K562 (cell line): Measurements from ENCODE around the gene TMEM270. TPM values are rescaled to one million over a fixed set of nuclear protein-coding genes. Genes with fewer than 3 reads are reported as not detected.

Experiments
- ATAC-seq: fragments of 200-7000 bp; cut with Tn5 transposase; 3 replicates; pipeline ENCODE4 v1.9.1; 2020; ENCODE audit warnings: moderate library complexity
- BruUV-seq: library from RNA; stranded (reverse); fragments of 400-500 nt; replicated peaks from 2 replicates; lab custom pipeline; 2021; lab: Mats Ljungman, UMichigan
- CTCF ChIA-PET: fragments of 300-600 bp; formaldehyde crosslinking; extraction: SDS; loops from one replicate; lab custom pipeline; 2021; ENCODE audit warnings: low intra/inter-chr PET ratio; lab: Yijun Ruan, JAX
- POLR2A ChIA-PET: fragments of 300-600, 350-650 bp; sonication (Branson Sonifier 250); formaldehyde crosslinking; extraction: SDS; loops from one replicate; lab custom pipeline; 2021; ENCODE audit warnings: antibody characterized with exemption, inconsistent platforms; lab: Yijun Ruan, JAX
- DNase-seq, 4 experiments: peaks; one replicate each; pipeline versions ENCODE4 v3.0.0 to v3.0.0-alpha.2; 2011 to 2018; ENCODE audit warnings: low spot score in 3 of 4, mixed read lengths in 3 of 4; ENCODE audit errors: extremely low read depth in 1 of 4
- FAIRE-seq: peaks from 2 replicates; lab custom pipeline; 2011; peaks lifted over from hg19 to GRCh38; lab: Jason Lieb, UNC
- H2AFZ ChIP-seq: 2 replicates; pipeline ENCODE4 v1.6.0; 2011; ENCODE audit warnings: low read depth, low read length, control low read depth, inconsistent platforms
- H3K27ac ChIP-seq: fragments of 200-600 bp; 3 replicates; pipeline ENCODE4 v1.8.0; 2011; ENCODE audit warnings: low read depth, mild to moderate bottlenecking, control low read depth, inconsistent platforms, low read length, moderate library complexity, mixed read lengths; ENCODE audit errors: extremely low read depth
- H3K27me3 ChIP-seq, 2 experiments: fragments of 300-600 bp in 1 of 2; 2 replicates in 1 of 2; 3 replicates in 1 of 2; pipeline versions ENCODE4 v1.6.0 to v1.8.0; 2011; ENCODE audit warnings: inconsistent platforms in 2 of 2, low read length in 2 of 2, mild to moderate bottlenecking in 1 of 2, mixed read lengths in 1 of 2, moderate library complexity in 1 of 2; ENCODE audit not compliant: control insufficient read depth in 2 of 2, insufficient read depth in 2 of 2
- H3K36me3 ChIP-seq: fragments of 300-600 bp; 3 replicates; pipeline ENCODE4 v1.8.0; 2011; ENCODE audit warnings: mild to moderate bottlenecking, low read length, inconsistent platforms; ENCODE audit not compliant: control insufficient read depth, insufficient read depth
- H3K4me1 ChIP-seq, 2 experiments: fragments of 200-600 bp in 1 of 2; replicated peaks in 1 of 2; 2 replicates in 1 of 2; 3 replicates in 1 of 2; pipeline versions ENCODE4 v1.5.1 to v1.8.0; 2011; ENCODE audit warnings: inconsistent platforms in 2 of 2, low read length in 2 of 2, mild to moderate bottlenecking in 1 of 2, mixed read lengths in 1 of 2, moderate library complexity in 1 of 2; ENCODE audit not compliant: control insufficient read depth in 2 of 2, insufficient read depth in 2 of 2
- H3K4me2 ChIP-seq: 2 replicates; pipeline ENCODE4 v1.6.1; 2011; ENCODE audit warnings: low read length, control low read depth, inconsistent platforms, mixed read lengths; ENCODE audit not compliant: insufficient read depth
- H3K4me3 ChIP-seq: fragments of 200-600 bp; sonication (generic), shearing (Covaris generic); 2 replicates; pipeline ENCODE4 v1.5.1; 2016; ENCODE audit warnings: control low read depth, inconsistent platforms
- H3K79me2 ChIP-seq: fragments of 200-600 bp; 3 replicates; pipeline ENCODE4 v1.8.0; 2011; ENCODE audit warnings: low read length, inconsistent platforms; ENCODE audit not compliant: control insufficient read depth, insufficient read depth
- H3K9ac ChIP-seq, 2 experiments: 2 replicates each; pipeline versions ENCODE4 v1.6.0 to v1.6.1; 2011; ENCODE audit warnings: low read depth in 2 of 2, low read length in 2 of 2, control low read depth in 1 of 2, inconsistent platforms in 1 of 2, mild to moderate bottlenecking in 1 of 2, mixed read lengths in 1 of 2; ENCODE audit not compliant: insufficient read depth in 1 of 2
- H3K9me1 ChIP-seq: one replicate; pipeline ENCODE4 v1.6.0; 2011; ENCODE audit warnings: inconsistent platforms, mild to moderate bottlenecking, low read length, moderate library complexity; ENCODE audit not compliant: control insufficient read depth, insufficient read depth
- H3K9me3 ChIP-seq: replicated peaks from 2 replicates; pipeline ENCODE4 v1.5.1; 2011; ENCODE audit warnings: low read depth, low read length, inconsistent platforms; ENCODE audit not compliant: control insufficient read depth, insufficient read depth
- H4K20me1 ChIP-seq: replicated peaks from 2 replicates; pipeline ENCODE4 v1.6.1; 2011; ENCODE audit warnings: low read length, inconsistent platforms, mixed read lengths; ENCODE audit not compliant: control insufficient read depth, insufficient read depth
- HDAC8 ChIP-seq: fragments of 450-650 bp; IDR thresholded peaks from 2 replicates; pipeline ENCODE4 v1.6.1; 2016; ENCODE audit warnings: mild to moderate bottlenecking, missing genetic modification characterization, moderate library complexity, missing compliant biosample characterization
- MAFK ChIP-seq: IDR thresholded peaks from 2 replicates; pipeline ENCODE4 v1.6.1; 2011; ENCODE audit warnings: low read length, improper control_type of control experiment
- PHB2 ChIP-seq: fragments of 450-650 bp; IDR thresholded peaks from 2 replicates; pipeline ENCODE4 v1.6.1; 2017; ENCODE audit warnings: low read depth
- SRF ChIP-seq, 2 experiments: fragments of 250-450, 450-650 bp in 1 of 2; sonication (Bioruptor Pico) in 1 of 2; sonication (generic) in 1 of 2; formaldehyde crosslinking; IDR thresholded peaks; 2 replicates each; pipeline versions ENCODE4 v1.5.0 to v1.5.1; 2020 to 2022; ENCODE audit warnings: mild to moderate bottlenecking in 1 of 2, missing genetic modification reagents in 1 of 2
- ZNF12 ChIP-seq: sonication (generic); formaldehyde crosslinking; IDR thresholded peaks from 2 replicates; pipeline ENCODE4 v1.4.0; 2020; ENCODE audit warnings: mild to moderate bottlenecking, missing genetic modification reagents
- WGBS: fragments of 100-300 bp; shearing (Covaris generic); methylation state at CpG from one replicate; pipeline ENCODE4 v1.1.6; 2016; ENCODE audit warnings: low coverage, mixed read lengths; ENCODE audit not compliant: insufficient coverage; ENCODE audit errors: missing lambda C conversion rate; 5-methylcytosine and 5-hydroxymethylcytosine counted together
- in situ Hi-C: fragments of 300-500 bp; cut with MboI; formaldehyde crosslinking; loops from 4 replicates; pipeline ENCODE4 v1.15.0; 2018; ENCODE audit warnings: inconsistent platforms, mixed read lengths
- intact Hi-C: fragments of 100-400 bp; cut with micrococcal nuclease; formaldehyde crosslinking; loops from 2 replicates; pipeline ENCODE4 v1.14.2; 2022
- polyA plus RNA-seq, 8 experiments: library from polyadenylated mRNA; depleted of rRNA in 4 of 8; stranded (reverse) in 5 of 8; unstranded in 3 of 8; fragments of >200 nt; fragmentation: Nextera tagmentation in 2 of 8; fragmentation: Illumina TruSeq in 1 of 8; extraction: Ambion mirVana in 2 of 8; extraction: Trizol in 1 of 8; gene quantifications; 2 replicates each; pipeline versions ENCODE4 v1.2.1 to v1.2.3, GENCODE V29; 2011 to 2014; ENCODE audit warnings: inconsistent platforms in 1 of 8, missing spikeins in 1 of 8
- total RNA-seq, 7 experiments: library from RNA; depleted of rRNA in 6 of 7; stranded (reverse); fragments of >200 nt in 6 of 7; fragmentation: Illumina TruSeq in 2 of 7; extraction: Trizol in 2 of 7; gene quantifications; 2 replicates each; pipeline versions ENCODE4 v1.2.1 to v1.2.3, GENCODE V29; 2011 to 2021; ENCODE audit warnings: low replicate concordance in 1 of 7
- TF ChIP-seq, protein P1 (sequence below), 2 experiments: fragments of 250-450 bp in 1 of 2; fragments of 450-650 bp in 1 of 2; sonication (Bioruptor Pico) in 1 of 2; IDR thresholded peaks; 2 replicates each; pipeline versions ENCODE4 v1.6.1 to v1.8.0; 2016 to 2021; ENCODE audit warnings: mild to moderate bottlenecking in 2 of 2, moderate library complexity in 2 of 2, missing compliant biosample characterization in 1 of 2, missing genetic modification characterization in 1 of 2
- TF ChIP-seq, protein P2 (sequence below), 2 experiments: fragments of 450-650 bp in 1 of 2; sonication (generic) in 1 of 2; formaldehyde crosslinking in 1 of 2; IDR thresholded peaks; 2 replicates each; pipeline versions ENCODE4 v1.7.1 to v1.9.0; 2016 to 2022; ENCODE audit warnings: inconsistent platforms in 1 of 2, mild to moderate bottlenecking in 1 of 2, missing genetic modification reagents in 1 of 2
- TF ChIP-seq, protein P3 (sequence below): fragments of 250-450 bp; sonication (Bioruptor Pico); IDR thresholded peaks from 2 replicates; pipeline ENCODE4 v1.4.0; 2020; ENCODE audit warnings: borderline replicate concordance
- TF ChIP-seq, protein P4 (sequence below): fragments of 250-450 bp; sonication (Bioruptor Pico); IDR thresholded peaks from 2 replicates; pipeline ENCODE4 v1.5.0; 2021

The TMEM270 gene
- total and polyA plus RNA-seq, 9 of the 15 experiments (the other 6 are each of a cell fraction or from before 2014, with no cell fraction given) = not detected

DNA sequence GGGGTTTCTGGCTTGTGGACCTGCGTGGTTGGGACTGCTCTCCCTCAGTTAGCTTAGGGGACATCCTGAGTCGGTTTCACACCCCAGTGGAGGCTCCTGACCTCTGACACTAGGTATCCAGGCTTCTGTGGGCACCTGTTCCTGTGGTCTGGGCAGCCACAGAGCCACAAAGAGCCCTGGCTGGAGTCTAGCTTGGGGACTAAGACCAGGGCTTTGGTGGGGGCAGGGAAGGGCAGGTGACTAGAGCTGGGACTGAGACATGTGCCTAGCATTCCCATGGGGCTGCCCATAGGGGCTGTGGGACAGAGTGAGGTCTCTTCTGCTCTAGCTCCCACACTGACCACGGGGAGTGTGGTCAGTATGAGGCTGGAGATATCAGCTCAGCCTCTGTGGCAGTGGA lies 4.0 kb upstream of the TMEM270 start:
- TF ChIP-seq SRF (CRISPR knock-in tag; IDR thresholded peaks at IDR 0.05) (no peak), ZNF12 (CRISPR knock-in tag) (no peak), PHB2 (no peak), HDAC8 (tag) (no peak), MAFK (no peak)
- TF ChIP-seq, protein P1, sequence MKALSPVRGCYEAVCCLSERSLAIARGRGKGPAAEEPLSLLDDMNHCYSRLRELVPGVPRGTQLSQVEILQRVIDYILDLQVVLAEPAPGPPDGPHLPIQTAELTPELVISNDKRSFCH (CRISPR knock-in tag; IDR thresholded peaks at IDR 0.05) = no peak
- TF ChIP-seq, protein P1 (tag; IDR thresholded peaks at IDR 0.05) = no peak
- TF ChIP-seq, protein P2, sequence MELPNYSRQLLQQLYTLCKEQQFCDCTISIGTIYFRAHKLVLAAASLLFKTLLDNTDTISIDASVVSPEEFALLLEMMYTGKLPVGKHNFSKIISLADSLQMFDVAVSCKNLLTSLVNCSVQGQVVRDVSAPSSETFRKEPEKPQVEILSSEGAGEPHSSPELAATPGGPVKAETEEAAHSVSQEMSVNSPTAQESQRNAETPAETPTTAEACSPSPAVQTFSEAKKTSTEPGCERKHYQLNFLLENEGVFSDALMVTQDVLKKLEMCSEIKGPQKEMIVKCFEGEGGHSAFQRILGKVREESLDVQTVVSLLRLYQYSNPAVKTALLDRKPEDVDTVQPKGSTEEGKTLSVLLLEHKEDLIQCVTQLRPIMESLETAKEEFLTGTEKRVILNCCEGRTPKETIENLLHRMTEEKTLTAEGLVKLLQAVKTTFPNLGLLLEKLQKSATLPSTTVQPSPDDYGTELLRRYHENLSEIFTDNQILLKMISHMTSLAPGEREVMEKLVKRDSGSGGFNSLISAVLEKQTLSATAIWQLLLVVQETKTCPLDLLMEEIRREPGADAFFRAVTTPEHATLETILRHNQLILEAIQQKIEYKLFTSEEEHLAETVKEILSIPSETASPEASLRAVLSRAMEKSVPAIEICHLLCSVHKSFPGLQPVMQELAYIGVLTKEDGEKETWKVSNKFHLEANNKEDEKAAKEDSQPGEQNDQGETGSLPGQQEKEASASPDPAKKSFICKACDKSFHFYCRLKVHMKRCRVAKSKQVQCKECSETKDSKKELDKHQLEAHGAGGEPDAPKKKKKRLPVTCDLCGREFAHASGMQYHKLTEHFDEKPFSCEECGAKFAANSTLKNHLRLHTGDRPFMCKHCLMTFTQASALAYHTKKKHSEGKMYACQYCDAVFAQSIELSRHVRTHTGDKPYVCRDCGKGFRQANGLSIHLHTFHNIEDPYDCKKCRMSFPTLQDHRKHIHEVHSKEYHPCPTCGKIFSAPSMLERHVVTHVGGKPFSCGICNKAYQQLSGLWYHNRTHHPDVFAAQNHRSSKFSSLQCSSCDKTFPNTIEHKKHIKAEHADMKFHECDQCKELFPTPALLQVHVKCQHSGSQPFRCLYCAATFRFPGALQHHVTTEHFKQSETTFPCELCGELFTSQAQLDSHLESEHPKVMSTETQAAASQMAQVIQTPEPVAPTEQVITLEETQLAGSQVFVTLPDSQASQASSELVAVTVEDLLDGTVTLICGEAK (IDR thresholded peaks at IDR 0.05) = no peak
- TF ChIP-seq, protein P2 (CRISPR knock-in tag; IDR thresholded peaks at IDR 0.05) = no peak
- TF ChIP-seq, protein P3, sequence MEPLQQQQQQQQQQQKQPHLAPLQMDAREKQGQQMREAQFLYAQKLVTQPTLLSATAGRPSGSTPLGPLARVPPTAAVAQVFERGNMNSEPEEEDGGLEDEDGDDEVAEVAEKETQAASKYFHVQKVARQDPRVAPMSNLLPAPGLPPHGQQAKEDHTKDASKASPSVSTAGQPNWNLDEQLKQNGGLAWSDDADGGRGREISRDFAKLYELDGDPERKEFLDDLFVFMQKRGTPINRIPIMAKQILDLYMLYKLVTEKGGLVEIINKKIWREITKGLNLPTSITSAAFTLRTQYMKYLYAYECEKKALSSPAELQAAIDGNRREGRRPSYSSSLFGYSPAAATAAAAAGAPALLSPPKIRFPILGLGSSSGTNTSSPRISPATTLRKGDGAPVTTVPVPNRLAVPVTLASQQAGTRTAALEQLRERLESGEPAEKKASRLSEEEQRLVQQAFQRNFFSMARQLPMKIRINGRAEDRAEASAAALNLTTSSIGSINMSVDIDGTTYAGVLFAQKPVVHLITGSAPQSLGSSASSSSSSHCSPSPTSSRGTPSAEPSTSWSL (CRISPR knock-in tag) = no peak
- TF ChIP-seq, protein P4, sequence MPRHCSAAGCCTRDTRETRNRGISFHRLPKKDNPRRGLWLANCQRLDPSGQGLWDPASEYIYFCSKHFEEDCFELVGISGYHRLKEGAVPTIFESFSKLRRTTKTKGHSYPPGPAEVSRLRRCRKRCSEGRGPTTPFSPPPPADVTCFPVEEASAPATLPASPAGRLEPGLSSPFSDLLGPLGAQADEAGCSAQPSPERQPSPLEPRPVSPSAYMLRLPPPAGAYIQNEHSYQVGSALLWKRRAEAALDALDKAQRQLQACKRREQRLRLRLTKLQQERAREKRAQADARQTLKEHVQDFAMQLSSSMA (CRISPR knock-in tag) = no peak
- TF ChIP-seq, all 486 proteins: peak for 0
- Histone ChIP-seq H3K4me3 (no peak overlapping the region), H3K27ac (no peak overlapping the region), H3K4me1 (peaks cover 10 to 12% of the 10 kb centered on the region in 2 experiments), H3K27me3 (peaks cover 14 to 31% of the 10 kb centered on the region in 2 experiments; a peak in 4 of 5 replicates), H4K20me1 (peaks cover 8% of the 10 kb centered on the region; the same call in 1 of the 2 replicates), H3K4me2 (no peak overlapping the region), H3K79me2 (no peaks in the 10 kb centered on the region), H3K36me3 (no peaks in the 10 kb centered on the region), H3K9me1 (peaks cover 3% of the 10 kb centered on the region), H3K9me3 (no peaks in the 10 kb centered on the region), H3K9ac (0 out of 4 replicates have a peak overlapping the region, but pooled peaks of 1 of the 2 experiments have one; percentile 8), H2AFZ (no peak overlapping the region)
- 0% methylated on average over 3 of the region's 3 CpGs for WGBS
- DNase-seq (no peak), ATAC-seq (peak; percentile 10; the same call in 1 of the 3 replicates), FAIRE-seq (no peak)
- CTCF ChIA-PET = interaction anchor here (0.6 kb wide), 1 partner anchor 1108 kb away, joined by 3 read pairs; no protein-coding TSS in a partner anchor
- in situ Hi-C loops (loop anchor here (5.0 kb wide), 1 partner anchor 115 kb away; no protein-coding TSS in a partner anchor), intact Hi-C loops (no loop called here)
- BruUV-seq = no TSS peak
- POLR2A ChIA-PET = interaction anchor here (0.6 to 0.9 kb wide), 2 partner anchors 28 to 279 kb away, joined by 4 to 5 read pairs; partner anchors contain the start of gene TBL2
